ENCODE data around the gene JMJD6.

- no peak for TF ChIP-seq POLR2A (IDR thresholded peaks at IDR 0.05; ENCODE audit: low read depth, low read length)
- no peak for TF ChIP-seq POLR2AphosphoS5 (IDR thresholded peaks at IDR 0.05; ENCODE audit: low read depth, low read length)
- no peak for TF ChIP-seq TAF1 (IDR thresholded peaks at IDR 0.05; ENCODE audit: borderline replicate concordance, low read depth, low read length)
These were observed 35.7 kb downstream of the JMJD6 start for GRCh38 chr17:76690596-76691280.
